ENCODE measurements around the gene FAM184A.

DNA sequence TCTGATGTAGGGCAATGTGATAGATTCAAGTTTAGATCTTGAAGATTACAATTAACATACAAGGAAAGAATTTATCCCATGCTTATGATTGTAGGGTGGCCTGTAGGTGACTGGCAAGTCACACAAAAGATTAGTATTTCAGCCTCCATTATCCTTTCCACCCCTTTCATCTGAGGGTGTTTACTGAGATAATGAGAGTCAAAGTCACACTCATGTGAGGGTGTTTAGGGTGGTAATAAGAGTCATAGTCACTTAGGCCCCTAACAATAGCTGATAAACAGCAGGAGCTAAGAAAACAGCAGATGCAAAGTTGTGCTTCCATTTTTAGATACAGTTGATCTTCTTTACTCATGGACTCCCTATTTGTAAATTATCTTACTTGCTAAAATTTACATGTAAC lies 11.4 kb downstream of the FAM184A start:
- TF ChIP-seq EP300 (IDR thresholded peaks at IDR 0.05), result no peak
- TF ChIP-seq, protein P1, sequence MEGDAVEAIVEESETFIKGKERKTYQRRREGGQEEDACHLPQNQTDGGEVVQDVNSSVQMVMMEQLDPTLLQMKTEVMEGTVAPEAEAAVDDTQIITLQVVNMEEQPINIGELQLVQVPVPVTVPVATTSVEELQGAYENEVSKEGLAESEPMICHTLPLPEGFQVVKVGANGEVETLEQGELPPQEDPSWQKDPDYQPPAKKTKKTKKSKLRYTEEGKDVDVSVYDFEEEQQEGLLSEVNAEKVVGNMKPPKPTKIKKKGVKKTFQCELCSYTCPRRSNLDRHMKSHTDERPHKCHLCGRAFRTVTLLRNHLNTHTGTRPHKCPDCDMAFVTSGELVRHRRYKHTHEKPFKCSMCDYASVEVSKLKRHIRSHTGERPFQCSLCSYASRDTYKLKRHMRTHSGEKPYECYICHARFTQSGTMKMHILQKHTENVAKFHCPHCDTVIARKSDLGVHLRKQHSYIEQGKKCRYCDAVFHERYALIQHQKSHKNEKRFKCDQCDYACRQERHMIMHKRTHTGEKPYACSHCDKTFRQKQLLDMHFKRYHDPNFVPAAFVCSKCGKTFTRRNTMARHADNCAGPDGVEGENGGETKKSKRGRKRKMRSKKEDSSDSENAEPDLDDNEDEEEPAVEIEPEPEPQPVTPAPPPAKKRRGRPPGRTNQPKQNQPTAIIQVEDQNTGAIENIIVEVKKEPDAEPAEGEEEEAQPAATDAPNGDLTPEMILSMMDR (IDR thresholded peaks at IDR 0.05), result no peak
- TF ChIP-seq POLR2AphosphoS5 (IDR thresholded peaks at IDR 0.05), result no peak
